Colonic mucosa (tissue), 4 donors: ENCODE results near the gene FABP7. TPM values are rescaled to one million over a fixed set of nuclear protein-coding genes. Genes with fewer than 3 reads are reported as not detected.

Experiments
- DNase-seq: peaks from one replicate; pipeline ENCODE4 v3.0.0-alpha.2; 2020
- H3K27ac ChIP-seq: fragments of 200-600 bp; one replicate; pipeline ENCODE4 v1.8.0; 2021
- H3K27me3 ChIP-seq: fragments of 200-600 bp; one replicate; pipeline ENCODE4 v1.8.0; 2021
- H3K36me3 ChIP-seq: fragments of 200-600 bp; one replicate; pipeline ENCODE4 v1.8.0; 2021
- H3K4me1 ChIP-seq: fragments of 200-600 bp; one replicate; pipeline ENCODE4 v1.8.0; 2021; ENCODE audit warnings: mild to moderate bottlenecking
- H3K4me3 ChIP-seq: fragments of 200-600 bp; one replicate; pipeline ENCODE4 v1.8.0; 2021
- H3K9ac ChIP-seq, 2 donors: one replicate each; pipeline ENCODE4 v1.7.0; 2013; ENCODE audit warnings: control low read depth in 2 of 2, low read depth in 2 of 2, low read length in 2 of 2
- H3K9me3 ChIP-seq: fragments of 200-600 bp; one replicate; pipeline ENCODE4 v1.8.0; 2021
- intact Hi-C: fragments of 100-400 bp; cut with DNase I; formaldehyde crosslinking; loops from one replicate; pipeline ENCODE4 v1.14.1; 2022
- total RNA-seq, 2 donors: library from RNA; stranded (reverse); fragmentation: NEBNext Ultra II Directional in 1 of 2; extraction: Animal tissue kit (Norgen Biotek cat#: 25700) in 1 of 2; gene quantifications; one replicate each; pipeline ENCODE4 v1.2.1, GENCODE V29; 2021
- TF ChIP-seq, protein P1 (sequence below): fragments of 200-600 bp; IDR thresholded peaks from one replicate; pipeline ENCODE4 v1.8.0; 2022; ENCODE audit warnings: antibody characterized with exemption, mild to moderate bottlenecking
- donor health status: healthy.
- donor health status: DM: no; HTN: no; CAD: no.
- donor health status: DM: no; HTN: no; CAD: no.

Gene FABP7
- total RNA-seq, 2 donors from 2014 or later = not detected

GRCh38 chr6:122825163-122825562 lies 45.6 kb downstream of the FABP7 start:
- TF ChIP-seq, protein P1, sequence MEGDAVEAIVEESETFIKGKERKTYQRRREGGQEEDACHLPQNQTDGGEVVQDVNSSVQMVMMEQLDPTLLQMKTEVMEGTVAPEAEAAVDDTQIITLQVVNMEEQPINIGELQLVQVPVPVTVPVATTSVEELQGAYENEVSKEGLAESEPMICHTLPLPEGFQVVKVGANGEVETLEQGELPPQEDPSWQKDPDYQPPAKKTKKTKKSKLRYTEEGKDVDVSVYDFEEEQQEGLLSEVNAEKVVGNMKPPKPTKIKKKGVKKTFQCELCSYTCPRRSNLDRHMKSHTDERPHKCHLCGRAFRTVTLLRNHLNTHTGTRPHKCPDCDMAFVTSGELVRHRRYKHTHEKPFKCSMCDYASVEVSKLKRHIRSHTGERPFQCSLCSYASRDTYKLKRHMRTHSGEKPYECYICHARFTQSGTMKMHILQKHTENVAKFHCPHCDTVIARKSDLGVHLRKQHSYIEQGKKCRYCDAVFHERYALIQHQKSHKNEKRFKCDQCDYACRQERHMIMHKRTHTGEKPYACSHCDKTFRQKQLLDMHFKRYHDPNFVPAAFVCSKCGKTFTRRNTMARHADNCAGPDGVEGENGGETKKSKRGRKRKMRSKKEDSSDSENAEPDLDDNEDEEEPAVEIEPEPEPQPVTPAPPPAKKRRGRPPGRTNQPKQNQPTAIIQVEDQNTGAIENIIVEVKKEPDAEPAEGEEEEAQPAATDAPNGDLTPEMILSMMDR = no peak
- no peaks in the 10 kb centered on the region for H3K27me3 ChIP-seq
- H3K4me1 ChIP-seq = no peaks in the 10 kb centered on the region
- intact Hi-C loops = no loop called here
- H3K4me3 ChIP-seq = no peak overlapping the region
- no peak overlapping the region for H3K9ac ChIP-seq
- H3K36me3 ChIP-seq = no peaks in the 10 kb centered on the region
- no peak overlapping the region for H3K27ac ChIP-seq
- DNase-seq = no peak
- H3K9me3 ChIP-seq = no peaks in the 10 kb centered on the region

GRCh38 chr6:122829456-122829855 lies 49.9 kb downstream of the FABP7 start:
- Histone ChIP-seq H3K36me3 (no peaks in the 10 kb centered on the region), H3K9ac (no peak overlapping the region), H3K4me1 (no peaks in the 10 kb centered on the region), H3K4me3 (no peak overlapping the region), H3K27me3 (no peaks in the 10 kb centered on the region), H3K27ac (no peak overlapping the region), H3K9me3 (no peaks in the 10 kb centered on the region)
- TF ChIP-seq, protein P1 = no peak
- no peak for DNase-seq
- intact Hi-C loops = no loop called here

DNA sequence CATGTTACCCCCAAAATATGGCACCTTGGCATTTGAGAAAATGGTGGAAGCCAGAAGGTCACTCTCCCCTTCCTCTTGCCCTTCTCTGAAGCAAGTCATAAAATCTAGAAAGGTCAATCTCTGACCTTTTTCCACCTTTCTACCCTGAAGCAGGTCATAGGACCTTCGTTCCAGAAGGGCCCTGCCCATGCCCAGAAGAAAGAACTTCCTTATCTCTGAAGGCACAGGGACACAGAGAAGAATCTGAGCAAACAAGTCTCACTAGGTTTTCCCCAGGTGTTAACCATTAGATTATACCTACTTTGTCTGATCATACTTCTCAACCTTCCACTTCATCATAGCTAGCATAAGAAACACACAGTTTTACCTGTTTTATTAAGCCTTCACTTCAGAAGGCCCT lies 52.0 kb downstream of the FABP7 start:
- TF ChIP-seq, protein P1 = no peak
- no peaks in the 10 kb centered on the region for H3K27me3 ChIP-seq
- no peak for DNase-seq
- H3K9ac ChIP-seq = no peak overlapping the region
- H3K9me3 ChIP-seq = no peaks in the 10 kb centered on the region
- H3K27ac ChIP-seq = no peak overlapping the region
- intact Hi-C loops = no loop called here
- no peaks in the 10 kb centered on the region for H3K4me1 ChIP-seq
- H3K4me3 ChIP-seq = no peak overlapping the region
- no peaks in the 10 kb centered on the region for H3K36me3 ChIP-seq

- H3K4me1 ChIP-seq = no peaks in the 10 kb centered on the region
- H3K36me3 ChIP-seq = no peaks in the 10 kb centered on the region
- H3K27ac ChIP-seq = no peak overlapping the region
- no peak for DNase-seq
- TF ChIP-seq, protein P1 = no peak
- H3K27me3 ChIP-seq = no peaks in the 10 kb centered on the region
- H3K9me3 ChIP-seq = no peaks in the 10 kb centered on the region
- H3K9ac ChIP-seq = no peak overlapping the region
- intact Hi-C loops = no loop called here
- H3K4me3 ChIP-seq = no peak overlapping the region
Measured at GRCh38 chr6:122832459-122832858, 52.9 kb downstream of the FABP7 start.

- Histone ChIP-seq H3K27ac (no peak overlapping the region), H3K9ac (no peak overlapping the region), H3K36me3 (no peaks in the 10 kb centered on the region), H3K27me3 (no peaks in the 10 kb centered on the region), H3K4me3 (no peak overlapping the region), H3K9me3 (no peaks in the 10 kb centered on the region), H3K4me1 (no peaks in the 10 kb centered on the region)
- TF ChIP-seq, protein P1 = no peak
- no peak for DNase-seq
- intact Hi-C loops = no loop called here
Measured at GRCh38 chr6:122833021-122833491, 53.5 kb downstream of the FABP7 start.

Other genes with a start within 250 kb of the FABP7 start
- gene PKIB, start 169.3 kb upstream of the FABP7 start, total RNA-seq = 100 to 1,000 TPM in 1 of 2 donors, 10 to 100 TPM in 1; 63.4 to 113 TPM
- gene SMPDL3A, start 9.5 kb downstream of the FABP7 start, total RNA-seq = 10 to 100 TPM; 47.5 to 86.5 TPM
- gene CLVS2, start 216.5 kb downstream of the FABP7 start, total RNA-seq = under 1 TPM; 0.05 to 0.19 TPM